Ramos (cell line): Measurements from ENCODE around the gene PRPSAP2.

ENCODE experiments used
- in situ Hi-C: fragments of 300-500 bp; cut with MboI; formaldehyde crosslinking; loops from one replicate; pipeline ENCODE4 v1.14.3; 2022; ENCODE audit warnings: low sequenced_read_pairs; ENCODE audit not compliant: unreplicated experiment

Gene PRPSAP2

DNA sequence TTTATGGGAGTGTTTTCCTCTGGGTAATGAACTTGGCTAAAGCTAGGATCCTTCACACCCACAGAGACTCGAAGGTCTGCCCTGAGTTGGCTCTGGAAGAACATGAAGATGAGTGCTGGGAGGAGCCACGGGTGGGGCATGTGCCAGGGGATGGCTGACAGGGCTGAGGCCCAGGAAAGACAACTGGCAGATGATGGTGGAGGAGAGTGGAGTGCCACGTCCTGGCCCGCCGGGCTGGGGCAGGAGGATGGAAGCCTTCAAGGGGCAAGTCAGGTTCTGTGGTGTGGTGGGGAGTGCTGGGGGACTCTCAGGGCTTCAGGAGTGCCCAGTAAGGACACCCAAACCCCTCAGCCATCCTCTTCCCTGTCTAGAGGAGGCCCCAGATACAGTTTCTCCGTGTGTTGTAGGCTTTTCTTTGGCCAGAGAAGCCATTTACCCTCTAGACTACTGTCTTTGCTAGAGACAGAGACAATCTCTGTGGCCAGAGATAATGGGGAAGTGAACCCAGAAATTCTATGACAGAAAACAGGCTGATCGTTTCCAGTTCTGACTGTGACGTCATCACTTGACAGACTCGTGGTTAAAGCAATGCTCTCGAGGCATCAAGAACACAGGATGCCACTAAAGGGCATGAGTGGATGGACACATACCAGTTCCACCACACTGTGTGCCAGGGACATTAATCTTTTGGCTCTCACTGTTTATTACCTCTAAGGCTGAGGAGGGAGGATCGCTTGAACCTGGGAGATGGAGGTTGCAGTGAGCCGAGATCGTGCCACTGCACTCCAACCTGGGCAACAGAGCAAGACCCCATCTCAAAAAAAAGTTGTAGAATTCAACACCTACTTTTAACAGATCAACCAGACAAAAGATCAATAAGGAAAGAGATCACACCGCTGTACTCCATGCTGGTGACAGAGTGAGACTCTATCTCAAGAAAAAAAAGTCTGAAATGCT is 75.4 kb downstream of the PRPSAP2 start:
- in situ Hi-C loops, result no loop called here

DNA sequence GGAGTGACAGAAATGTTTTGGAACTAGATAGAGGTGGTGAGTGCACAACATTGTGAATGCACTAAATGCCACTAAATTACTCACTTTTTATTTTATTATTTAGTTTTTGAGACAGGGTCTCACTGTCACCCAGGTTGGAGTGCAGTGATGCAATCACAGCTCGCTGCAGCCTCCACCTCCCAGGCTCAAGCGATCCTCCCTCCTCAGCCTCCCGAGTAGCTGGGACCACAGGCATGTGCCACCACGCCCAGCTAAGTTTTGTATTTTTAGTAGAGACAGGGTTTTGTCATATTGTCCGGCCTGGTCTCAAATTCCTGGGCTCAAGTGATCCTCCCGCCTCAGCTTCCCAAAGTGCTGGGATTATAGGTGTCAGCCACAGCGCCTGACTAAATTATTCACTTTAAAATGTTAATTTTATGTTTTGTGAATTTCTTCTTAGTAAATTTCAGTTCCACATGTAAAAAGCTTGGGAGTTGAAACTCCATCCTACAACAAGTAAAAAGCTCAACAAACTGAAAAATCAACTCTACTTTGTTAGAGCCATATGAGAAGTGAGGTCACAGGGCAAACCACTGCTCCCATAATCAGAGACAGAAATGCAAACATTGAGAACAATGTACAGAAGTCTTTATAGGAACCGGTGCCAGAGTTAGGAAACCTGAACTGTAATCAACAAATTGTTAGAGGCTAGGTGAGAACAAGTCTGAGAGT is 80.2 kb downstream of the PRPSAP2 start:
- in situ Hi-C loops, result no loop called here

- in situ Hi-C loops, result no loop called here
These were observed 80.7 kb downstream of the PRPSAP2 start for GRCh38 chr17:18938692-18939023.

- in situ Hi-C loops, result no loop called here
These were observed 86.7 kb downstream of the PRPSAP2 start for GRCh38 chr17:18944646-18945045.

GRCh38 chr17:18946536-18946935 is 88.6 kb downstream of the PRPSAP2 start:
- in situ Hi-C loops, result no loop called here

GRCh38 chr17:18947866-18948265 is 89.9 kb downstream of the PRPSAP2 start:
- in situ Hi-C loops, result no loop called here

- in situ Hi-C loops, result no loop called here
These were observed 90.6 kb downstream of the PRPSAP2 start for GRCh38 chr17:18948476-18949006.

DNA sequence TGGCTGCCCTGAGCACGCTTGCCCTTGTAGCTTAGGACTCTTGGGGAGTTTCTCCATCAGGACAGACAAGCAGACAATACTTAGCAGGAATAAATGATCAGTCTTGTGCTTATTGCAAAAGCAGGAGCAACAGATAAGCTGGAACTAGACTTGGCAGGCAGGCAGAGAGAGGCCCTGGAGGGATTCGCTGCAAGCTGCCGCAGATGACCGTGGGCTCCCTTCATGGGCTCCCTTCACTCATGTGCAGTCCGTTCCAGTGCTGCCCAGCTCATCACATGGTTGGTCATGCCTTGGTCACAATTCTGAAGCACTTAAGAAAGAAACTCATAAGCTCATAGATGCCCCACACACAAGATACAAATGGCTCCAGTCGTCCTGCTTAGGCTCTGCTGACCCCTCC is 91.6 kb downstream of the PRPSAP2 start:
- in situ Hi-C loops, result no loop called here

DNA sequence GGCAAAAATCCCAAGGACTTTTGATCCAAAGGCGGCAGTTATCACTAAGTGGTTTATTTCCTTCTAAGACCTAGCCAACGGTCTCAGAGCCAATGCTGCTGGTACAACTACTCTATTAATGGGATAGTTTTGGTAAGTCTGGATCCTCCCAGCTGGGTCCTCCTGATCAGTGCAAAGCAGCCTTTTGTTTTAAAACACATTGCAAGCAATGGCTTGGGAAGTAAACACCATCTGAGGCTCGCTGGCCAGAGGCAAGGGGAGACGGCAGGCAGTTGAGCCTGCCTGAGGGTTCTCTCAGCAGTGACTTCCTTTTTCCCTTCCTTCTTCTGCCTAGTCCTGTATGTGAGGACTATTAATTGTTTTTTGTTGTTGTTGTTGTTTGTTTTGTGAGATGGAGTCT is 92.4 kb downstream of the PRPSAP2 start:
- in situ Hi-C loops, result loop anchor here (25.0 kb wide), 1 partner anchor 138 kb away; no protein-coding TSS in a partner anchor

- in situ Hi-C loops, result loop anchor here (25.0 kb wide), 1 partner anchor 139 kb away; no protein-coding TSS in a partner anchor
These were observed 93.3 kb downstream of the PRPSAP2 start for GRCh38 chr17:18950944-18951905.

GRCh38 chr17:18951941-18952842 is 94.3 kb downstream of the PRPSAP2 start, which contains the start of gene SLC5A10:
Gene SLC5A10, plus strand, starts transcription at chr17:18952165. Its CDS starts 41 bp downstream, at chr17:18952206.
- in situ Hi-C loops, result loop anchor here (25.0 kb wide), 1 partner anchor 140 kb away; no protein-coding TSS in a partner anchor

DNA sequence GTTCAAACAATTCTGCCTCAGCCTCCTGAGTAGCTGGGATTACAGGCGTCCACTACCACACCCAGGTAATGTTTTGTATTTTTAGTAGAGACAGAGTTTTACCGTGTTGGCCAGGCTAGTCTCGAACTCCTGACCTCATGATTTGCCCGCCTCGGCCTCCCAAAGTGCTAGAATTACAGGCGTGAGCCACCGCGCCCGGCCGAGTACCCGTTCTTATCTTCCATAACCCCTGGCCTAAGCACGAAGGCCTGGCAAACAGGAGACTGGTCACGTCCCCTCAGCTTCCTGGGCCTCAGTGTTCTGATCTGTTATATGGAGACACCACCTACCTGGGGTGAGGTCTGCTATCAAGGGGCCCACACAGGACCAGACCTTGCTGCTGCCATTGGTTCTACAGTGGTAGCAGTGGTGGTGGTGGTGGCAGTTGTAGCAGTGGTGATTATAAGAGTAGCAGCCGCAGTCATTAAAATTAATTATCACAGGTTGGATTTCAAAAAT is 95.3 kb downstream of the PRPSAP2 start:
- in situ Hi-C loops, result loop anchor here (25.0 kb wide), 1 partner anchor 141 kb away; no protein-coding TSS in a partner anchor

DNA sequence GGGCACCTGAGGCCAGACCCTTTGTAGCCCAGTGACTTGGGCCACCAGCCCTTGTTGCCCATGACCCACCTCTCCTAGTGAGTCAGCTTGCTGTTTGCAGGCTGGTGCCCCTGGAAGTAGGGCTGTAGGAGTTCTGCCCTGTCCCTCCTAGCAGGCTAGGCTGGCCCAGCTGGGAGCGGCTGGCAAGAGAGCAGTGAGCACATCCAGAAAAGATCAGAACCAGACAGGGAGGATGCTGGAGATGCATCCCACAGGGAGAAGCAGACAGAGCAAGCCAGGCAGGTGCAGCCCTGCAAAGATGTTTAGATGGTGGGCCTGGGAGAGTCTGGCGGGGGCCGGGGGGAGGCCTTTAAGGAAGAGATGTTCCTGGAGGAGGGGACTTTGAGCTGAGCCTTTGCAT is 96.4 kb downstream of the PRPSAP2 start:
- in situ Hi-C loops, result loop anchor here (25.0 kb wide), 1 partner anchor 142 kb away; no protein-coding TSS in a partner anchor

DNA sequence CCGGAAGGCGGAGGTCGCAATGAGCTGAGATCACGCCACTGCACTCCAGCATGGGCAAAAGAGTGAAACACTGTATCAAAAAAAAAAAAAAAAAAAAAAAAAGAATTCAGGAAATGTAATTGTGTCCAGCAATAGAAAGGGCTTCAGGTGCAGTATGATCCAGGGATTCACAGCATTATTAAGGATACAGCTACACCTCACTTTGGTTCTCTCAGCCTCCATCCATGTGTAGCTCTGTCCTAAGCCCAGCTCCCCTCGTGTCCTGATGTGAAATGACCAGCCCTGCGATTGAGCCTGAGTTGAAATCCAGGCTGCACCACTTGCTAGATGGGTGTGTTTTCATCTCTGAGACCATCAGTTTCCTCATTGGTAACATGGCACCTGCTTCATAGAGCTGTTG is 97.1 kb downstream of the PRPSAP2 start:
- in situ Hi-C loops, result loop anchor here (25.0 kb wide), 1 partner anchor 143 kb away; no protein-coding TSS in a partner anchor

DNA sequence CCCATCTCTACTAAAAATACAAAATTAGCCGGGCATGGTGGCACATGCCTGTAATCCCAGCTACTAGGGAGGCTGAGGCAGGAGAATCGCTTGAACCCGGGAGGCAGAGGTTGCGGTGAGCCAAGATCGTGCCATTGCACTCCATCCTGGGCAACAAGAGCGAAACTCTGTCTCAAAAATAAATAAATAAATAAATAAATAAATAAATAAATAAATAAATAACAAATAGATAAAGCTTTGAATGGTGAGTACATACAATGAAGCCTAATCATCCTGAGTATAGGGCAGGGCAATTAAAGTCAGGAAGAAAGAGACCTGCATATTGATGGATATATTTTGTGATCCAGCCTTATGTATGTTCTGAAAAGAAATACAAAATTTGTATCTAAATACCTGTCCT is 98.1 kb downstream of the PRPSAP2 start:
- in situ Hi-C loops, result loop anchor here (25.0 kb wide), 1 partner anchor 144 kb away; no protein-coding TSS in a partner anchor

DNA sequence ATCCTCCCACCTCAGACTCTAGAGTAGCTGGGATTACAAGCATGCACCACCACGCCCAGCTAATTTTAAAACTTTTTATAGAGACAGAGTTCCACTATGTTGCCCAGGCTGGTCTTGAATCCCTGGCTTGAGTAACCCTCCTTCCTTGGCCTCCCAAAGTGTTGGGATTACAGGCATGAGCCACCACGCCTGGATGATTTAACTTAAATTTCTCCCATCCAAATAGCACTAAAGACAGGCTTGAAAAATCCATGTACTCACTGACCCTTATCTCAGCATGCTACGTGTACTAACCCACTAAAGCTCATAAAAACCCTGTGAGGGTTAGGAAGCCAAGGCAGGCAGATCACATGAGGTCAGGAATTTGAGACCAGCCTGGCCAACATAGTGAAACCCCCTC is 98.7 kb downstream of the PRPSAP2 start:
- in situ Hi-C loops, result loop anchor here (25.0 kb wide), 1 partner anchor 144 kb away; no protein-coding TSS in a partner anchor

DNA sequence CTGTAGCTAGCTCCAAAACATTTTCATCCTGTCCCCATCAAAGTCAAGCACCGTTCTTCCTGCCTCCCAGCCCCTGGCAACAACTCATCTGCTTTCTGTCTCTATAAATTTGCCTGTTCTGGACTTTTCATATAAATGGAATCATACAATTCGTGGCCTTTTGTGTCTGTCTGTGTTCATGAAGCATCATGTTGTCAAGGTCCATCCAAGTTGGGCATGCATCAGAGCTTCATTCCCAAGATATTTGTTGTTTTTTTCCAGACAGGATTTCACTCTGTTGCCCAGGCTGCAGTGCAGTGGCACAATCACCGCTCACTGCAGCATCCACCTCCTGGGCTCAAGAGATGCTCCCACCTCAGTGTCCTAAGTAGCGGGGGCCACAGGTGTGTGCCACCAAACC is 99.9 kb downstream of the PRPSAP2 start:
- in situ Hi-C loops, result loop anchor here (25.0 kb wide), 1 partner anchor 146 kb away; no protein-coding TSS in a partner anchor

- in situ Hi-C loops, result loop anchor here (25.0 kb wide), 1 partner anchor 146 kb away; no protein-coding TSS in a partner anchor
These were observed 100.7 kb downstream of the PRPSAP2 start for GRCh38 chr17:18958611-18959010.
